Measurements from ENCODE around the gene IKZF1.

The IKZF1 gene

DNA sequence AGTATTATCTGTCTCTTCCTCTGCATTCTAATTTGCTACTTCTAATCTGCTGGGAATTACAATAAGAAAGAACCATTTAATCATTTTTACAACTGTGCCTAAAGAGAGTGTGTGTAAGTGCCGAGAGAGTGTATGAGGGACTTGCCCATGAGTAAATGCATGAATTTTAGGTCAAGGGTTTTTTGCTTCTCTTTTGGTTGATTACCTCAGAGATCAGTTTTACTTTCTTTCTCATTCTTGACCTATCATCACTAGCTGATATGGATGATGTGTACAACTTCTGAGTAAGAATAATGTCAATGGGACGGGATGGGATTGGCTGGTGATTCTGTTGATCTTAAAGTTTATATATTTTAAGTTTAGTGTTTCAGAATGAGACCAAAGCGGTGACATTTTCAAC lies 47.8 kb downstream of the IKZF1 start:
- no peak overlapping the region for H3K4me3 ChIP-seq (replicated peaks; ENCODE audit: low read depth, low read length)
- DNase-seq (ENCODE audit: extremely low read depth, low read depth) = no peak
- TF ChIP-seq, protein P1, sequence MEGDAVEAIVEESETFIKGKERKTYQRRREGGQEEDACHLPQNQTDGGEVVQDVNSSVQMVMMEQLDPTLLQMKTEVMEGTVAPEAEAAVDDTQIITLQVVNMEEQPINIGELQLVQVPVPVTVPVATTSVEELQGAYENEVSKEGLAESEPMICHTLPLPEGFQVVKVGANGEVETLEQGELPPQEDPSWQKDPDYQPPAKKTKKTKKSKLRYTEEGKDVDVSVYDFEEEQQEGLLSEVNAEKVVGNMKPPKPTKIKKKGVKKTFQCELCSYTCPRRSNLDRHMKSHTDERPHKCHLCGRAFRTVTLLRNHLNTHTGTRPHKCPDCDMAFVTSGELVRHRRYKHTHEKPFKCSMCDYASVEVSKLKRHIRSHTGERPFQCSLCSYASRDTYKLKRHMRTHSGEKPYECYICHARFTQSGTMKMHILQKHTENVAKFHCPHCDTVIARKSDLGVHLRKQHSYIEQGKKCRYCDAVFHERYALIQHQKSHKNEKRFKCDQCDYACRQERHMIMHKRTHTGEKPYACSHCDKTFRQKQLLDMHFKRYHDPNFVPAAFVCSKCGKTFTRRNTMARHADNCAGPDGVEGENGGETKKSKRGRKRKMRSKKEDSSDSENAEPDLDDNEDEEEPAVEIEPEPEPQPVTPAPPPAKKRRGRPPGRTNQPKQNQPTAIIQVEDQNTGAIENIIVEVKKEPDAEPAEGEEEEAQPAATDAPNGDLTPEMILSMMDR (IDR thresholded peaks at IDR 0.05; ENCODE audit: low read depth, low read length, missing control alignments) = no peak

DNA sequence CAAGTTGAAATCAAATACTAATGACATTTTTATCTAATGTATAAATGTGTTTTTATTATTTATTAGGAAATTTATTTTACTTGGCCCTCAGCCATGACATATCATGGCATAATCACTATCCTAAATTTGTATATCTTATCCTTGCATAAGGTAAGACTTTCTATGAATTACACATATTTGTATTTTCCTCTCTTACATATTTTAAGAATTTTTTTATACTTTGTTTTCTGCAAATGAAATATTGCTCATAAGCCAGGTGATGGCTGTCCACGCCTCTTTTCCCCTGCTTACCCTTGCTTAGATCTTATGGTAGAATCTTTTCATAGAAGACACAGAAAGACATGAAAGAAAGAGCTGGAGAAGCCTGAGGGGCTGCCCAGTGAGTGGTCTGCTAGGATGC lies 48.2 kb downstream of the IKZF1 start:
- H3K4me3 ChIP-seq (replicated peaks; ENCODE audit: low read depth, low read length) = no peak overlapping the region
- TF ChIP-seq, protein P1 (IDR thresholded peaks at IDR 0.05; ENCODE audit: low read depth, low read length, missing control alignments) = no peak
- no peak for DNase-seq (ENCODE audit: extremely low read depth, low read depth)

GRCh38 chr7:50353201-50353600 lies 48.7 kb downstream of the IKZF1 start:
- DNase-seq (ENCODE audit: extremely low read depth, low read depth) = no peak
- H3K4me3 ChIP-seq (replicated peaks; ENCODE audit: low read depth, low read length) = no peak overlapping the region
- TF ChIP-seq, protein P1 (IDR thresholded peaks at IDR 0.05; ENCODE audit: low read depth, low read length, missing control alignments) = no peak

GRCh38 chr7:50353894-50354595 lies 49.5 kb downstream of the IKZF1 start:
- no peak for DNase-seq (ENCODE audit: extremely low read depth, low read depth)
- TF ChIP-seq, protein P1 (IDR thresholded peaks at IDR 0.05; ENCODE audit: low read depth, low read length, missing control alignments) = no peak
- no peak overlapping the region for H3K4me3 ChIP-seq (replicated peaks; ENCODE audit: low read depth, low read length)

- no peak for DNase-seq (ENCODE audit: extremely low read depth, low read depth)
- TF ChIP-seq, protein P1 (IDR thresholded peaks at IDR 0.05; ENCODE audit: low read depth, low read length, missing control alignments) = no peak
- H3K4me3 ChIP-seq (replicated peaks; ENCODE audit: low read depth, low read length) = no peak overlapping the region
These were observed 51.3 kb downstream of the IKZF1 start for GRCh38 chr7:50355817-50356178.

DNA sequence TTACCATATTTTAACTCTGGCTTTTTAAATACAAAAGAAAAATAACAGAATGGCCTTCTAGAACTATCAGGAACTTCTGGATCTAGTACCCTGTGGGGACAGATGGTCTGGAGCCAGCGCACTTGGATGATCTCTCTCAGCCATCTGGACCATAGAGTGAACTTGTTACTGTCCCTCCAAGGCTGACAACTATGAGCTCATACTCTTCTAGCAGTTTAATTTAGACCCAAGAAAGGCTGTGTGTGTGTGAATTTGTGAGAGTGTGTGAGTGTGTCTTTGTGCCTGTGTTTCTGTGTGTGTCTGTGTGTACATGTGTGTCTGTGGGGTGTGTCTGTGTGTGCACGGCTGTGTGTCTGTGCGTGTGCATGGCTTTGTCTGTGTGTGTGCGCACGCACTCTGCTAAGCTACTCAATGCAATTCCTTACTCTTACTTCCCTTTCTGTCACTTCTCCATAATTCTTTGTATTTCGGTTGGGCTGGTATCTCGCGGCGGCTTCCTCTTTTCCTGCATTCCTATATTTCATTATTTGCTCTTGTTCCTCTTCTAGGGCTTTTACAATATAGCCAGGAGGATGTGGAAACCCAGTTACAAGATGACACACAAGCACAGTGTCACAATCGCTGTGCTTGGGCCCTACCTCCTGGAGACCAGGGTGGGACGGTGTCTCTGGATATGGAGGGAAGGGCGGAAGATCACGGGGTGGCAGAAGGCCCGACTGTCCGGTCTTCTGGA lies 51.9 kb downstream of the IKZF1 start:
- TF ChIP-seq, protein P1 (IDR thresholded peaks at IDR 0.05; ENCODE audit: low read depth, low read length, missing control alignments) = no peak
- no peak overlapping the region for H3K4me3 ChIP-seq (replicated peaks; ENCODE audit: low read depth, low read length)
- DNase-seq (ENCODE audit: extremely low read depth, low read depth) = no peak
